Stimulated activated naive CD8-positive, alpha-beta T cell treated with anti-CD3 and anti-CD28 coated beads, Interleukin-15, Interleukin-2, amounts not matched to agents 100 ng/mL and 50 ng/mL, for 24 hours (primary cell): Measurements from ENCODE around the gene MOCS2.
A peak's percentile ranks its signal among the peaks of the same experiment; 100 is the strongest.

Experiments used
- H3K27ac Mint-ChIP-seq: one replicate; pipeline ENCODE4 v1.8.0; 2021; ENCODE audit warnings: mild to moderate bottlenecking, mixed read lengths
- H3K27me3 Mint-ChIP-seq: one replicate; pipeline ENCODE4 v1.8.0; 2021; ENCODE audit warnings: mixed read lengths
- H3K36me3 Mint-ChIP-seq: one replicate; pipeline ENCODE4 v1.8.0; 2021; ENCODE audit warnings: low read depth, mixed read lengths
- H3K4me1 Mint-ChIP-seq: one replicate; pipeline ENCODE4 v1.8.0; 2021; ENCODE audit warnings: low read depth, mixed read lengths
- H3K4me3 Mint-ChIP-seq: one replicate; pipeline ENCODE4 v1.8.0; 2021; ENCODE audit warnings: mild to moderate bottlenecking, mixed read lengths
- H3K9me3 Mint-ChIP-seq: one replicate; pipeline ENCODE4 v1.8.0; 2021; ENCODE audit warnings: mixed read lengths

MOCS2 gene

DNA sequence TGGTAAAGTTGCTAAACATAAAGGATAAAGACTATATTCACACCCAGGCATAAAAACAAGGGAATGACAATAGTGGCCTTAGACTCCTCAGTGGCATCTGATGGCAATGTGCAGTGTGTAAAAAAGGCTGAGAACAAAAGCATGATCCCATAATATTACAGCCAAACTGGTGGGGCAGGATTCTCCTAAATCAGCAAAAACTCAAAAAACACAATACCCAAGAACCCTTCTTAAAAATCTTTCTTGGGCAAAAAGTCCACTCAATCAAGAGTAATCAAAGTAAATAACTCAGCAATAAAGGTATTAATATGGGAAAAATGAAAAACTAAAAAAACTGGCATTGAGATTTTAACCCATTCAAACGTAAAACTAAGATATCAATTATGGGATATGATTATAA is 1.6 kb upstream of the MOCS2 start:
- Mint-ChIP-seq H3K36me3 (peaks cover 10% of the 10 kb centered on the region), H3K9me3 (no peaks in the 10 kb centered on the region), H3K27me3 (no peaks in the 10 kb centered on the region), H3K4me3 (peak overlapping the region; percentile 94), H3K27ac (no peak overlapping the region), H3K4me1 (peaks cover 44% of the 10 kb centered on the region)

DNA sequence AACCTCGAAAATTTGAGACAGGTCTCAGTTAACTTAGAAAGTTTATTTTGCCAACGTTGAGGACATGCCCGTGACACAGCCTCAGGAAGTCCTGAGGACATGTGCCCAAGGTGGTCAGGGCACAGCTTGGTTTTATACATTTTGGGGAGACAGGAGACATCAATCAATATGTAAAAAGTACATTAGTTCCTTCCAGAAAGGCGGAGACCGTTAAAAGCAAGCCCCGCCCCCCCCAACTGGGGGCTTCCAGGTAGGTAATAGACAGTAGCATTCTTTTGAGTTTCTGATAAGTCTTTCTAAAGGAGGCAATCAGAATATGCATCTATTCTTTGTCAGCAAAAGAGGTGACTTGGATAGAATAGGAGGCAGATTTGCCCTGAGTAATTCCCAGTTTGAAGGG is 599 bp upstream of the MOCS2 start:
- no peaks in the 10 kb centered on the region for H3K27me3 Mint-ChIP-seq
- peak overlapping the region; percentile 95 for H3K27ac Mint-ChIP-seq
- H3K36me3 Mint-ChIP-seq = peaks cover 19% of the 10 kb centered on the region
- H3K9me3 Mint-ChIP-seq = no peaks in the 10 kb centered on the region
- H3K4me3 Mint-ChIP-seq = peak overlapping the region; percentile 94
- peaks cover 53% of the 10 kb centered on the region for H3K4me1 Mint-ChIP-seq

DNA sequence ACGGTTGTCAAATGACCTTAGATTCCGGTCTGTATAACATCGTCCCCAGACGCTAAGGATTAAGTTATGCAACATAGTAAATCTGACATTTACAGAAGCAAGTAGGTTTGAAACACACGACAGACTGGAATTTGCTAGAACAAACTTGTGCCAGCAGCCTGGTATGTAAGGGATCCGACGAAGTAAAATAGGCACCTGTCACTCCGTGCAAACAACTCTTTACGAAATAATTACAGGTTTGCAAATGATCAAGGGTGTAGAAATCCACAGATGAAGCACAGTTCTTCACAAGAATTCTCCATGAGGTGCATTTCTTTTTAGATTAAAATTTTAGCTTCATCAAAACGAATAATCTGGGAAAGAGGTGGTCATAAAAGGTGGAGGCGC is 508 bp downstream of the MOCS2 start:
- no peaks in the 10 kb centered on the region for H3K9me3 Mint-ChIP-seq
- H3K4me1 Mint-ChIP-seq = peaks cover 58% of the 10 kb centered on the region
- peak overlapping the region; percentile 95 for H3K27ac Mint-ChIP-seq
- H3K4me3 Mint-ChIP-seq = peak overlapping the region; percentile 94
- peaks cover 28% of the 10 kb centered on the region for H3K36me3 Mint-ChIP-seq
- H3K27me3 Mint-ChIP-seq = no peaks in the 10 kb centered on the region

DNA sequence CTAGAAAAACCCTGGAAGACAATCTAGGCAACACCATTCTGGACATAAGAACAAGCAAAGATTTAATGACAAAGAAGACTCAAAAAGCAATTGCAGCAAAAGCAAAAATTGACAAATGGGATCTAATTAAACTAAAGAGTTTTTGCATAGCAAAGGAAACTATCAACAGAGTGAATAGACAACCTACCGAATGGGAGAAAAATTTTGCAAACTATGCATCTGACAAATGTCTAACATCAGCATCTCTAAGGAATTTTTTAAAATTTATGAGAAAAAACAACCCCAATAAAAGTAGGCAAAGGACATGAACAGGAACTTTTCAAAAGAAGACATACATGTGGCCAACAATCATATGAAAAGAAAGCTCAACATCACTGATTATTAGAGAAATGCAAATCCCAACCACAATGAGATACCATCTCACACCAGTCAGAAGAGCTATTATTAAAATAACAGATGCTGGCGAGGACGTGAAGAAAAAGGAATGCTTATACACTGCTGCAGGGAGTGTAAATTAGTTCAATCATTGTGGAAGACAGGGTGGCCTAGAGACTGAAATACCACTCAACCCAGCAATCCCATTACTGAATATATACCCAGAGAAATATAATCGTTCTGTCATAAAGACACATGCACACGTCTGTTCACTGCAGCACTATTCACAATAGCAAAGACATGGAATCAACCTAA is 3.8 kb downstream of the MOCS2 start:
- Mint-ChIP-seq H3K4me3 (no peak overlapping the region), H3K9me3 (no peaks in the 10 kb centered on the region), H3K36me3 (peaks cover 53% of the 10 kb centered on the region), H3K27ac (no peak overlapping the region), H3K27me3 (no peaks in the 10 kb centered on the region), H3K4me1 (peaks cover 53% of the 10 kb centered on the region)

DNA sequence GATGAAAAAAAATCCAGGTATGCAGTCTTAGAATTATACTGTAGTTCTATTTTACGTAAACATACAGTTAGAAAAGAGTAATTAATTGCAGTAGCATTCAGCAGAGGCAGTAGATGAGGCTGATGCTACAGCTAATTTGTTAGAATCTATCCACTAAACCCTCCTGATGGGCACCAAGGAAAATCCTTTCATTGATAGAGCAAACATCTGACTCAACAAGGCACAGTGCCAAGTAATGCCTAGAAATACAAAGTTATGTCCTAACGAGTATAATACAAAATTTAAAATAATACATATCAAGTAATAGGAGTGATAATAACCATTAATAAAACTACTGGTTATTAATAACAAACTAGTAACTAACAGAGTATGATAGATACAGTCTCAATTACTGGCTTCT is 9.0 kb downstream of the MOCS2 start:
- Mint-ChIP-seq H3K27me3 (no peaks in the 10 kb centered on the region), H3K9me3 (no peaks in the 10 kb centered on the region), H3K36me3 (peaks cover 61% of the 10 kb centered on the region), H3K4me1 (peaks cover 10% of the 10 kb centered on the region), H3K4me3 (no peak overlapping the region), H3K27ac (no peak overlapping the region)

DNA sequence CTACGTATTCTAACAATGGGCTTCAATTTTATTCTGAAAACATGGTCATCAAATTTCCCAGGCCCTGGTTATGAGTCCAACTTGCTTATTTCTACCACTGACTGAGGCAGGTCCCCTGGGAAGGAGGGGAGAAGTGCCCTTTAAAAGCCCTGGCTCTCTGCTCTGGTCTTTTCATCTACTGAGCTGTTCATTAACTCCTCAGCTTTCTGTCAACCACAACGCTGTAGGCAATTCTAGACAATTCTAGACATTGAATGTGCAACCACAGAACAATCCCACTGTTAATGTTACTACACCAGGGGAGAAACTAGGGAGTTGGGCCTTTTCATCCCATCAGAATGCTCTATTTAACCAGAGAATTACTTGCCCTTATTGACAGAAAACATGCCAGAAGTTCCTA is 10.0 kb downstream of the MOCS2 start:
- no peak overlapping the region for H3K27ac Mint-ChIP-seq
- H3K4me1 Mint-ChIP-seq = no peaks in the 10 kb centered on the region
- no peak overlapping the region for H3K4me3 Mint-ChIP-seq
- no peaks in the 10 kb centered on the region for H3K9me3 Mint-ChIP-seq
- H3K36me3 Mint-ChIP-seq = peaks cover 53% of the 10 kb centered on the region
- no peaks in the 10 kb centered on the region for H3K27me3 Mint-ChIP-seq

DNA sequence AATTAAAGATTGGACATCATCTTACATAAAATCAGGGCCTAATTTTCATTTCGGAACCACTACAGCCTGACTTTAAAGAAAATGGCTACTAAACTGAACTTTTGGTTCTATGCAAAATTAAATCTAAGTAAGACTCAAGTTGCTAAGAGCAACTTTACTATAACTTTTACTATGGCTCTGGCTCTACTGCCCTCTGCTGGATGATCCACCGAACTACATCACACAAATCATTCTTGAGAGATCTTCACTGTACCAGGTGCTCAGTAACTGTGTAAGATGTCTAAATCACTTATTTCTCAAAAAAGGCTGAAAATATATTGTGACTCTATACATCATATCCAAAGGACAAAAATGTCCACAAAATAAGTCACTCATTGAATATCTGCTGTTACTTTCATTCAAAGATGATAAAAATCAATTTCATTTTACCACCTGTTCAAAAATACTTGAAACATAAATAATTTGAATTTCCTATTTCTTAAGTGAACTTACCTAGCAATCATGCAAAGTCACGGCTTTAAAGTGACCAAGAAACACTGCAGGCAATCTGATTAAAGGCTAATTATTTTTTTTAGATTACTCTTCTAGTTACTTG is 13.5 kb downstream of the MOCS2 start:
- Mint-ChIP-seq H3K27me3 (no peaks in the 10 kb centered on the region), H3K4me3 (no peak overlapping the region), H3K9me3 (no peaks in the 10 kb centered on the region), H3K27ac (no peak overlapping the region), H3K36me3 (peaks cover 28% of the 10 kb centered on the region), H3K4me1 (peaks cover 8% of the 10 kb centered on the region)

DNA sequence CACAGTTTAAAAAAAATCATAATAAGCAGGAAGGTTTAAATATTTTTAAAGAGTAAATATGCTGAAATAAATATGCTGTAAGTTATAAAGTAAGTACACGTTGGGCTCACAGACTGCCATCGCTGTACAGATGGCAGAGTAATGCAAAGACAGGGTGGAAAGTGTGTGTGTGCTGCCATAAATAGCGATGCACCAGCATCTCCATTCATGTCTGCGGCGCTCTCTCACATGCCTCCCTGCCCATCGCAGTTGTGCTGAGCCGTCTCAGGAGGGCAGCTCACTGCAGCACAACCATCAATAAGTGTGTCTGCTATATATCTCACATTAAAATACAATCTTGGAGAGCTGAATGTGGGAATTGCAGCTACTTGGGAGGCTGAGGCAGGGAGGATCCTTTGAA is 14.3 kb downstream of the MOCS2 start:
- H3K36me3 Mint-ChIP-seq = peaks cover 25% of the 10 kb centered on the region

DNA sequence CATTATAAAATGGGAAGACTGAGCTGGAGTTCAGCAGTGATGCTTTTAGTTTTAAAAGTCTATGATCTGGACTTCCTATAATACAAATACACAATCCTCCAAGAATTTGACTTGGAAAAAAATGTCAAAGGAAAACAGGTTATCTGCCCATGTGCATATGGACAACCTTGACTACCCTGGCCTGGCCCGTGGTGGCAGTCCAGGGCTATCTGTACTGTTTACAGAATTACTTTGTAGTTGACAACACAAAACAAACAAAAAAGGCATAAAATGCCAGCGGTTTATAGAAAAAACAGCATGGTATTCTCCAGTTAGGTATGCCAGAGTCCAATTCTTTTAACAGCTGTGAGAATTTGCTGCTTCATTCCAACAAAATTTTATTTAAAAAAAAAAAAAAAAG is 17.3 kb downstream of the MOCS2 start:
- peaks cover 35% of the 10 kb centered on the region for H3K4me1 Mint-ChIP-seq
- H3K36me3 Mint-ChIP-seq = peaks cover 3% of the 10 kb centered on the region
- H3K27me3 Mint-ChIP-seq = no peaks in the 10 kb centered on the region
- no peak overlapping the region for H3K27ac Mint-ChIP-seq
- no peaks in the 10 kb centered on the region for H3K9me3 Mint-ChIP-seq
- no peak overlapping the region for H3K4me3 Mint-ChIP-seq

More for the DNA sequence above, 14.3 kb downstream of the MOCS2 start:
- Mint-ChIP-seq H3K27ac (no peak overlapping the region), H3K4me3 (no peak overlapping the region), H3K9me3 (no peaks in the 10 kb centered on the region), H3K4me1 (peaks cover 16% of the 10 kb centered on the region), H3K27me3 (no peaks in the 10 kb centered on the region)

DNA sequence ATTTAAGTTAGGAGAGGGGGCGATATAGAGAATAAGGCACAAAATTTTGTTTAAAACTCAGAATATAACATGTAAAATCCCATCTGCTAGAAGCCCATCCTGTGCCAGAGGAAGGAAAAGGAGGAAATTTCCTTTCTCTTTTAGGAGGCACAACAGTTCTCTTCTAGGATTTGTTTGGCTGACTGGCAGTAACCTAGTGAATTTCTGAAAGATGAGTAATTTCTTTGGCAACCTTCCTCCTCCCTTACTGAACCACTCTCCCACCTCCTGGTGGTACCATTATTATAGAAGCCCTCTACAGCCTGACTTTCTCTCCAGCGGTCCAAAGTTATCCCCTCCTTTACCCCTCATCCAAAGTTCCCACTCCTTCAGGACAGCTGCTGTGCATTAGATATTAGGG is 18.3 kb downstream of the MOCS2 start:
- Mint-ChIP-seq H3K27ac (no peak overlapping the region), H3K36me3 (peaks cover 3% of the 10 kb centered on the region), H3K27me3 (no peaks in the 10 kb centered on the region), H3K4me3 (no peak overlapping the region), H3K4me1 (peaks cover 35% of the 10 kb centered on the region), H3K9me3 (no peaks in the 10 kb centered on the region)

DNA sequence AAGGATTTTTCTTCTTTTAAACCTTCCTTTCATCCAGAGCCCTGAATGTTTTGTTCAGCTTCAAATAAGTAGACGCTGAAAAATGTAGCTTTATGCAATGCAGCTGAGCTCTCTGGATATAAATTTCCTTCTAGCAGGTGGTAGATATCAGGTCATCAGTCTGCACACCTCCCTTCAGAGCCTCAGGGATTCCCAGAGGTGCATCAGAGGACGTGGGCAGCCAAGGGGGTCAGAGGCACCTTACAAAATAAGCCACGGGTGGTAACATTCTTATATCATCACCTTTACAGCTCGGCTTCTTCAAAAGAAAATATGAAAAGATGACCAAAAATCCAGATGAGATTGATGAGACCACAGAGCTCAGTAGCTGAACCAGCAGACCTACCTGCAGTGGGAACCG is 19.3 kb downstream of the MOCS2 start:
- Mint-ChIP-seq H3K9me3 (no peaks in the 10 kb centered on the region), H3K27me3 (no peaks in the 10 kb centered on the region), H3K4me1 (peaks cover 35% of the 10 kb centered on the region), H3K36me3 (peaks cover 3% of the 10 kb centered on the region), H3K4me3 (no peak overlapping the region), H3K27ac (peak overlapping the region; percentile 24)

DNA sequence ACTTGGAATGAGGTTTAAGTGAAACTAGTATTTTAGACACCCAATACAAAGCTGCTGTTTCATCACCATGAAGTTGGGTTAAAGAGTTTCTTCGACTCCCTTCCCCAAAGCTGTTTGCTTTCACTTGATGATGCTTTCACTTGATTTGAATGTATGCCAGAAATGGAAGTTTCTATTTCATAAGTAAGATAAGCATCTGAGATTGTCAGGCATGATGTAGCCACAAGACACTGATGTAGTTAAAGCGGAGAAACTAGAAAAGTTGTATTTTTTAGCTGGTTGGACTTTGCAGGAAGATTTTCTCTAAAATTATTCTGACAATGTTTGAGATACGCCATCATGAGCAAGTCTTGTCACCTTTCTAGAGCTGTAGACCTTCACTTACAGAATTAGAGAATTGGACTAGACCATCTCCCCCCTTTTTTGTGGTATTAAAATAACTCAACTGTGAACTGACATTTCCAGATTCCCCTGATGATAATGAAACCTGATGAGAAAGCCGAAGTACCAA is 20.0 kb downstream of the MOCS2 start:
- peak overlapping the region; percentile 73 for H3K27ac Mint-ChIP-seq
- peaks cover 40% of the 10 kb centered on the region for H3K4me1 Mint-ChIP-seq
- H3K36me3 Mint-ChIP-seq = no peaks in the 10 kb centered on the region
- peaks cover 4% of the 10 kb centered on the region for H3K27me3 Mint-ChIP-seq
- H3K9me3 Mint-ChIP-seq = no peaks in the 10 kb centered on the region
- H3K4me3 Mint-ChIP-seq = peak overlapping the region; percentile 49

DNA sequence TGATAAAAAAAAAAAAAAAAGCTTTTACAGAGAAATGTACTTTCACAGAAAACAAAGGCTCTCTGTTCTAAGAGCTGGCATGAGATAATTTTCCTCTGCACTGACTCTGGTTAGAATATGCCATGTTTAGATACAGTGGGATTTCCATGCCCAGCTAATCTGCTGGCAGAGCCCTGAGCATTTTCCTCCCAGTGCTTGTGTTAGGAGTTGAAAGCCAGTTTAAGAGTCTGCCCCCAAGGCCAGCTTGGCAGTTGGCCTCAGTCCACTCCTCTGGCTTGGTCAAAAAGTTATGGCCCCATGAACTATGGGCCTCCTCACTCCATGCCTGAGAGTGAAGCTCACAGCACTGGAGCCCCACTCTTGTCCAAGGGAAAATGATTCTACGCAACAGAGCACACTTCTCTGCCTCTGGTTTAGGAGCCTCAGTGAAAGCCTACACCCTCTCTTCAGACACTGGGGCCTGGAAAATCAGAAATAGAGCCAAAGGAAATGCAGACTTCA is 21.9 kb downstream of the MOCS2 start:
- Mint-ChIP-seq H3K4me3 (no peak overlapping the region), H3K27ac (no peak overlapping the region), H3K36me3 (no peaks in the 10 kb centered on the region), H3K27me3 (peaks cover 12% of the 10 kb centered on the region), H3K4me1 (peaks cover 45% of the 10 kb centered on the region), H3K9me3 (no peaks in the 10 kb centered on the region)

DNA sequence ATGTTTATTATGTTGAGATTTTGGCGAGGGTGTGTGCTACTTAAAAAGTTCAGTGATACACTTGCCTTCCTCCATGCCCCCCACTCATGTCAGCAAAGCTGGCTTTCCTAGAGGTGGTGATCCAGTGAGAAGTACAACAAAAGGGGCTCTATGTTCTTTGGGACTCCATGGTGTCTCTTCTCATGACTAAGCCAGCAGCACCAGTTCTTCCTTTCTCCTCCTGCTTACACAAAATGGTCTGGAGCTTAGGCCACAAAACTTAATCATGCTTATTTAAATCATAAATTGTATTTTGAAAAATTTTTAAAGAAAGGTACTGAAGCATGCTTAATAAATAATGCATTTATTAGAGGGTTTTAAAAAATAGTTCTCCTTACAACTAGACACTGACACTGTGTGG is 22.4 kb downstream of the MOCS2 start:
- Mint-ChIP-seq H3K4me3 (no peak overlapping the region), H3K9me3 (no peaks in the 10 kb centered on the region), H3K27me3 (peaks cover 12% of the 10 kb centered on the region), H3K27ac (no peak overlapping the region), H3K36me3 (no peaks in the 10 kb centered on the region), H3K4me1 (peaks cover 45% of the 10 kb centered on the region)

DNA sequence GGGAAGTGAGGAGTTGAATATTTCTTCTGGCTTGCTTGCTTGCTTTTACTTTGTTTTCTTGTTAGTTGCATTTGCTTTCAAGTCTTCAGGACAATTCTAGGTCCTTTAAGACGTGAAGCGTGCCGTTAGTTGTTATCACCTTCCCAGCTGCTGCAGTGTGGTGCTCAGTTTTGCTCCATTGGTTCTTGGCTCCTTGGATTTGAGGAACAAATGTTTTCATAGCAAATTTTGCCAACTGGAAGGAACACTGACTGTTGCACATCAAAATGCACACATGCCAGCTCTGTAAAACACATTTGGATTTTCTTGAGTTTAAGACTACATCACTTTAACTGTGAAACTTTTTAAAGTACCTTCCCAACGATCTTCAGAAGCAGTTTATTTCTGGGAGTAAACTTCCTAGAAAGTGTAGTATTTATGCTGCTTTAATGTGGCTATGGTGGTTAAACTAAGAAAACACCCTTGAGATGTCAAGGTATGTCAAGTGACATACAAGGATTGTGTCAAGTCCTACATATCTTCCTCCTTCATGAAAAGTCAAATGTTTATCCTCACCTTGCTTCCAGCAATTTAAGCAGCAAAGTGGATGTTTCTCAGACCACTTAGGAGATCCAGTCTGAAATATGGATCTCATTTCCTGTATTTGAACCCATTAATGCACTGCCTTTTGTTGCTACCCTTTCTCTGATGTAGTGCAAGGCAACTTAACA is 24.9 kb downstream of the MOCS2 start:
- Mint-ChIP-seq H3K36me3 (no peaks in the 10 kb centered on the region), H3K4me3 (no peak overlapping the region), H3K4me1 (peaks cover 32% of the 10 kb centered on the region), H3K9me3 (no peaks in the 10 kb centered on the region), H3K27ac (no peak overlapping the region), H3K27me3 (peaks cover 17% of the 10 kb centered on the region)
